IMR-90 (cell line): ENCODE data around the gene IL36B. TPM values are rescaled to one million over a fixed set of nuclear protein-coding genes. Genes with fewer than 3 reads are reported as not detected.

Source experiments
- ATAC-seq: fragments of 200-7000 bp; cut with Tn5 transposase; 2 replicates; pipeline ENCODE4 v1.9.1; 2020; ENCODE audit warnings: low read depth, mild to moderate bottlenecking, moderate library complexity
- BruUV-seq: library from RNA; stranded (reverse); fragments of 400-500 nt; replicated peaks from 2 replicates; lab custom pipeline; 2021; lab: Mats Ljungman, UMichigan
- CTCF ChIA-PET: fragments of 300-600 bp; formaldehyde crosslinking; extraction: SDS; loops from one replicate; lab custom pipeline; 2021; ENCODE audit warnings: antibody characterized with exemption; lab: Yijun Ruan, JAX
- POLR2A ChIA-PET: fragments of 300-600 bp; sonication (Branson Sonifier 250); formaldehyde crosslinking; loops from one replicate; lab custom pipeline; 2022; ENCODE audit warnings: antibody characterized with exemption; ENCODE audit not compliant: unreplicated experiment; lab: Charles Lee
- DNase-seq: peaks from one replicate; pipeline ENCODE4 v3.0.0; 2013
- H2AFZ ChIP-seq: replicated peaks from 2 replicates; pipeline ENCODE3; 2013; ENCODE audit warnings: low read length, mild to moderate bottlenecking; ENCODE audit not compliant: poor library complexity
- H2AK5ac ChIP-seq: 2 replicates; pipeline ENCODE4 v1.6.1; 2013; ENCODE audit warnings: low read depth, low read length, inconsistent platforms
- H2AK9ac ChIP-seq: replicated peaks from 2 replicates; pipeline ENCODE3; 2013; ENCODE audit warnings: mild to moderate bottlenecking, low read depth, low read length, moderate library complexity; ENCODE audit not compliant: poor library complexity
- H2BK120ac ChIP-seq: 2 replicates; pipeline ENCODE4 v1.6.1; 2013; ENCODE audit warnings: low read depth, low read length, inconsistent platforms
- H2BK15ac ChIP-seq: 3 replicates; pipeline ENCODE4 v1.6.1; 2013; ENCODE audit warnings: low read depth, low read length, inconsistent platforms
- H2BK20ac ChIP-seq: 2 replicates; pipeline ENCODE4 v1.6.1; 2013; ENCODE audit warnings: low read depth, mild to moderate bottlenecking, inconsistent platforms, low read length, moderate library complexity
- H2BK5ac ChIP-seq: 2 replicates; pipeline ENCODE4 v1.6.1; 2013; ENCODE audit warnings: mild to moderate bottlenecking, low read depth, low read length, inconsistent platforms; ENCODE audit not compliant: poor library complexity, severe bottlenecking
- H3K14ac ChIP-seq: replicated peaks from 2 replicates; pipeline ENCODE4 v1.6.1; 2013; ENCODE audit warnings: low read depth, low read length, inconsistent platforms
- H3K18ac ChIP-seq: 2 replicates; pipeline ENCODE4 v1.6.1; 2013; ENCODE audit warnings: low read depth, low read length, control low read depth
- H3K23ac ChIP-seq: 2 replicates; pipeline ENCODE4 v1.6.1; 2013; ENCODE audit warnings: low read depth, low read length, inconsistent platforms
- H3K27ac ChIP-seq: 2 replicates; pipeline ENCODE4 v1.5.1; 2013; ENCODE audit warnings: mild to moderate bottlenecking, control low read depth, low read length; ENCODE audit not compliant: insufficient read depth
- H3K27me3 ChIP-seq: 2 replicates; pipeline ENCODE4 v1.6.1; 2013; ENCODE audit warnings: low read length; ENCODE audit not compliant: control insufficient read depth, insufficient read depth
- H3K36me3 ChIP-seq: 2 replicates; pipeline ENCODE4 v1.6.1; 2013; ENCODE audit warnings: low read length, mixed read lengths; ENCODE audit not compliant: control insufficient read depth, insufficient read depth
- H3K4ac ChIP-seq: 2 replicates; pipeline ENCODE4 v1.6.1; 2013; ENCODE audit warnings: low read depth, low read length, inconsistent platforms
- H3K4me1 ChIP-seq: 2 replicates; pipeline ENCODE4 v1.6.1; 2013; ENCODE audit warnings: low read length, mixed read lengths; ENCODE audit not compliant: control insufficient read depth, insufficient read depth
- H3K4me2 ChIP-seq: 2 replicates; pipeline ENCODE4 v1.6.1; 2013; ENCODE audit warnings: low read depth, mild to moderate bottlenecking, control low read depth, low read length, moderate library complexity
- H3K4me3 ChIP-seq: 2 replicates; pipeline ENCODE4 v1.5.1; 2013; ENCODE audit warnings: low read depth, mild to moderate bottlenecking, control low read depth, low read length, moderate library complexity; ENCODE audit not compliant: insufficient read depth
- H3K56ac ChIP-seq: 2 replicates; pipeline ENCODE4 v1.6.1; 2013; ENCODE audit warnings: low read length, inconsistent platforms; ENCODE audit not compliant: insufficient read depth; ENCODE audit errors: extremely low read depth
- H3K79me1 ChIP-seq, 2 experiments: 2 replicates each; pipeline ENCODE4 v1.6.1; 2013; ENCODE audit warnings: low read length in 2 of 2, inconsistent platforms in 1 of 2, low read depth in 1 of 2
- H3K9ac ChIP-seq: 2 replicates; pipeline ENCODE4 v1.6.1; 2013; ENCODE audit warnings: low read depth, low read length, control low read depth
- H3K9me1 ChIP-seq: 2 replicates; pipeline ENCODE4 v1.6.1; 2013; ENCODE audit warnings: low read length, inconsistent platforms; ENCODE audit not compliant: insufficient read depth
- H3K9me3 ChIP-seq: 2 replicates; pipeline ENCODE4 v1.6.1; 2013; ENCODE audit warnings: low read length; ENCODE audit not compliant: control insufficient read depth, insufficient read depth
- H4K20me1 ChIP-seq: 2 replicates; pipeline ENCODE4 v1.6.1; 2013; ENCODE audit warnings: low read length, inconsistent platforms; ENCODE audit not compliant: insufficient read depth
- H4K5ac ChIP-seq: 2 replicates; pipeline ENCODE4 v1.6.1; 2013; ENCODE audit warnings: mild to moderate bottlenecking, low read depth, low read length, control low read depth
- H4K8ac ChIP-seq, 2 experiments: 2 replicates each; pipeline ENCODE4 v1.6.1; 2013; ENCODE audit warnings: low read depth in 2 of 2, low read length in 2 of 2, control low read depth in 1 of 2, inconsistent platforms in 1 of 2
- H4K91ac ChIP-seq: 2 replicates; pipeline ENCODE4 v1.6.1; 2013; ENCODE audit warnings: low read depth, low read length, inconsistent platforms; ENCODE audit not compliant: insufficient read depth
- CHD1 ChIP-seq: IDR thresholded peaks from 2 replicates; pipeline ENCODE4 v1.6.1; 2012; ENCODE audit warnings: low read depth, low read length, improper control_type of control experiment
- CTCF ChIP-seq: conservative IDR thresholded peaks from 2 replicates; pipeline ENCODE4 v1.5.1; 2012; ENCODE audit warnings: mild to moderate bottlenecking, low read depth, low read length, improper control_type of control experiment
- ELK1 ChIP-seq: fragments of 150-350 bp; IDR thresholded peaks from 2 replicates; pipeline ENCODE4 v1.6.1; 2016; ENCODE audit warnings: low read depth, mild to moderate bottlenecking, low read length, moderate library complexity, borderline replicate concordance
- MXI1 ChIP-seq: IDR thresholded peaks from 2 replicates; pipeline ENCODE4 v1.6.1; 2012; ENCODE audit warnings: low read depth, mild to moderate bottlenecking, low read length, moderate library complexity, borderline replicate concordance
- NFE2L2 ChIP-seq: fragments of 150-350 bp; IDR thresholded peaks from 2 replicates; pipeline ENCODE4 v1.6.1; 2016; ENCODE audit warnings: low read depth, mild to moderate bottlenecking, low read length
- POLR2A ChIP-seq: IDR thresholded peaks from 2 replicates; pipeline ENCODE4 v1.6.1; 2012; ENCODE audit warnings: mild to moderate bottlenecking, low read depth, low read length
- RCOR1 ChIP-seq: IDR thresholded peaks from 2 replicates; pipeline ENCODE4 v1.6.1; 2012; ENCODE audit warnings: mild to moderate bottlenecking, low read length, improper control_type of control experiment; ENCODE audit not compliant: insufficient replicate concordance
- SMC3 ChIP-seq: fragments of 150-350 bp; IDR thresholded peaks from 2 replicates; pipeline ENCODE4 v1.6.1; 2016; ENCODE audit warnings: low read depth, mild to moderate bottlenecking, antibody characterized with exemption, low read length, moderate library complexity
- USF2 ChIP-seq: fragments of 150-350 bp; IDR thresholded peaks from 2 replicates; pipeline ENCODE4 v1.6.1; 2017; ENCODE audit warnings: mild to moderate bottlenecking, antibody characterized with exemption, low read length, low read depth
- dilution Hi-C: fragments of 300-500 bp; cut with HindIII; formaldehyde crosslinking; loops from one replicate; pipeline ENCODE4 v1.14.3; 2018; ENCODE audit warnings: low sequenced_read_pairs; ENCODE audit not compliant: unreplicated experiment
- in situ Hi-C: fragments of 300-500 bp; cut with MboI; formaldehyde crosslinking; loops from 3 replicates; pipeline ENCODE4 v1.14.3; 2019; ENCODE audit warnings: low sequenced_read_pairs, inconsistent platforms, mixed read lengths
- intact Hi-C: fragments of 100-400 bp; cut with micrococcal nuclease; formaldehyde crosslinking; loops from 2 replicates; pipeline ENCODE4 v1.10.0; 2022
- polyA plus RNA-seq, 3 experiments: library from polyadenylated mRNA; depleted of rRNA; stranded (reverse); fragments of >200 nt; gene quantifications; 2 replicates each; pipeline ENCODE4 v1.2.3, GENCODE V29; 2012; ENCODE audit warnings: low replicate concordance in 1 of 3
- total RNA-seq: library from RNA; depleted of rRNA; stranded (reverse); fragments of >200 nt; gene quantifications from 2 replicates; pipeline ENCODE4 v1.2.3, GENCODE V29; 2012

Gene IL36B
- total and polyA plus RNA-seq, 2 of the 4 experiments (the other 2 are of a cell fraction) = not detected

- H2BK120ac ChIP-seq = no peak overlapping the region
- H2AFZ ChIP-seq = no peak overlapping the region
- no peak overlapping the region for H4K8ac ChIP-seq
- no peak overlapping the region for H3K14ac ChIP-seq
- H4K20me1 ChIP-seq = no peaks in the 10 kb centered on the region
- no peak for TF ChIP-seq CTCF
- no peak for TF ChIP-seq SMC3
- TF ChIP-seq POLR2A = no peak
- no peak for TF ChIP-seq CHD1
- no peak for TF ChIP-seq MXI1
- TF ChIP-seq RCOR1 = no peak
- TF ChIP-seq ELK1 = no peak
- no peak for TF ChIP-seq USF2
- no peak for TF ChIP-seq NFE2L2
- no peak overlapping the region for H3K56ac ChIP-seq
- no peak overlapping the region for H2BK15ac ChIP-seq
- H3K9me1 ChIP-seq = no peaks in the 10 kb centered on the region
- H4K91ac ChIP-seq = no peak overlapping the region
- in situ Hi-C loops (no loop called here), dilution Hi-C loops (no loop called here), intact Hi-C loops (no loop called here)
- H3K27ac ChIP-seq = no peak overlapping the region
- no peak overlapping the region for H2AK9ac ChIP-seq
- H2BK20ac ChIP-seq = no peak overlapping the region
- no peak overlapping the region for H3K4ac ChIP-seq
- H3K79me1 ChIP-seq = no peaks in the 10 kb centered on the region
- no peak overlapping the region for H3K4me3 ChIP-seq
- no peak overlapping the region for H4K5ac ChIP-seq
- H2AK5ac ChIP-seq = no peak overlapping the region
- H3K18ac ChIP-seq = no peak overlapping the region
- POLR2A ChIA-PET = no interaction called here
- H3K23ac ChIP-seq = no peak overlapping the region
- ATAC-seq (no peak), DNase-seq (no peak)
- H3K4me2 ChIP-seq = no peak overlapping the region
- BruUV-seq = no TSS peak
- no peak overlapping the region for H2BK5ac ChIP-seq
- no peaks in the 10 kb centered on the region for H3K36me3 ChIP-seq
- H3K9me3 ChIP-seq = no peaks in the 10 kb centered on the region; the same call in 1 of the 2 replicates
- H3K27me3 ChIP-seq = no peaks in the 10 kb centered on the region; the same call in 1 of the 2 replicates
- CTCF ChIA-PET = no interaction called here
- H3K4me1 ChIP-seq = no peaks in the 10 kb centered on the region
- no peak overlapping the region for H3K9ac ChIP-seq
These were observed 1.4 kb upstream of the IL36B start for GRCh38 chr2:113054066-113054465.
